GM12891 (cell line): ENCODE results near the gene MYBPC2. TPM values are rescaled to one million over a fixed set of nuclear protein-coding genes. Genes with fewer than 3 reads are reported as not detected.
"Not testable (repeated sequence)": the region's sequence is repeated elsewhere in the genome, so short reads cannot be mapped to it uniquely, and the experiment has no call there.

ENCODE experiments used
- DNase-seq: peaks from one replicate; pipeline ENCODE4 v3.0.0; 2011; ENCODE audit warnings: low spot score; ENCODE audit not compliant: insufficient read length
- FAIRE-seq: peaks from 2 replicates; lab custom pipeline; 2011; peaks lifted over from hg19 to GRCh38; lab: Jason Lieb, UNC
- PAX5 ChIP-seq: IDR thresholded peaks from 2 replicates; pipeline ENCODE4 v1.6.1; 2011; ENCODE audit warnings: low read length, moderate library complexity, mild to moderate bottlenecking; ENCODE audit not compliant: insufficient read depth, severe bottlenecking
- POLR2A ChIP-seq: IDR thresholded peaks from 2 replicates; pipeline ENCODE4 v1.6.1; 2011; ENCODE audit warnings: low read depth, low read length, control low read depth
- POLR2AphosphoS5 ChIP-seq: IDR thresholded peaks from 2 replicates; pipeline ENCODE4 v1.6.1; 2011; ENCODE audit warnings: low read depth, low read length, control low read depth
- POU2F2 ChIP-seq: IDR thresholded peaks from 2 replicates; pipeline ENCODE4 v1.6.1; 2011; ENCODE audit warnings: low read depth, mild to moderate bottlenecking, control low read depth, low read length, moderate library complexity
- SPI1 ChIP-seq: IDR thresholded peaks from 2 replicates; pipeline ENCODE4 v1.6.1; 2011; ENCODE audit warnings: low read depth, low read length, control low read depth
- TAF1 ChIP-seq: IDR thresholded peaks from 2 replicates; pipeline ENCODE4 v1.6.1; 2011; ENCODE audit warnings: low read depth, low read length, control low read depth
- polyA plus RNA-seq: library from polyadenylated mRNA; unstranded; fragments of >200 nt; gene quantifications from one replicate; pipeline ENCODE4 v1.2.1, GENCODE V29; 2012; ENCODE audit warnings: low read depth, missing spikeins, inconsistent platforms; ENCODE audit not compliant: missing spikeins

The MYBPC2 gene
- polyA plus RNA-seq, result 2.1 TPM

GRCh38 chr19:50432221-50433028, at the start of gene MYBPC2:
MYBPC2 (plus strand) TSS chr19:50432892; CDS start chr19:50432954, 62 bp downstream.
- no peak for DNase-seq
- FAIRE-seq, result no peak

GRCh38 chr19:50383001-50383851, 49.5 kb upstream of the MYBPC2 start:
- TF ChIP-seq SPI1, result peak; percentile 34; the same call in 1 of the 2 replicates
- no peak for TF ChIP-seq TAF1

More at GRCh38 chr19:50432221-50433028, at the start of gene MYBPC2:
- TF ChIP-seq TAF1 (no peak), SPI1 (no peak), POLR2AphosphoS5 (no peak), POLR2A (no peak), POU2F2 (no peak), PAX5 (no peak)

GRCh38 chr19:50383852-50384684, 48.6 kb upstream of the MYBPC2 start, which contains the start of gene POLD1:
POLD1 (plus strand) TSS chr19:50384347; CDS start chr19:50398852, 14,505 bp downstream.
- FAIRE-seq, result peak; percentile 96
- peak; percentile 5 for TF ChIP-seq PAX5
- TF ChIP-seq POLR2AphosphoS5, result peak; percentile 74; the same call in 1 of the 2 replicates
- TF ChIP-seq POLR2A, result peak; percentile 42; the same call in 1 of the 2 replicates
- no peak; the same call in 1 of the 2 replicates for TF ChIP-seq TAF1
- DNase-seq, result peak; percentile 99

More at GRCh38 chr19:50383001-50383851, 49.5 kb upstream of the MYBPC2 start:
- DNase-seq (no peak), FAIRE-seq (no peak)

GRCh38 chr19:50384685-50385535, 47.8 kb upstream of the MYBPC2 start:
- DNase-seq (no peak), FAIRE-seq (peak; percentile 56)
- TF ChIP-seq POLR2A (no peak; the same call in 1 of the 2 replicates), PAX5 (no peak), TAF1 (no peak), POU2F2 (no peak), POLR2AphosphoS5 (no peak), SPI1 (no peak)

GRCh38 chr19:50387176-50387867, 45.4 kb upstream of the MYBPC2 start:
- DNase-seq (no peak), FAIRE-seq (no peak)
- no peak for TF ChIP-seq TAF1

GRCh38 chr19:50387868-50388245, 44.8 kb upstream of the MYBPC2 start:
- FAIRE-seq, result no peak
- no peak for DNase-seq
- no peak for TF ChIP-seq TAF1

GRCh38 chr19:50390295-50390694, 42.4 kb upstream of the MYBPC2 start:
- FAIRE-seq, result not testable (repeated sequence)

GRCh38 chr19:50390952-50391351, 41.7 kb upstream of the MYBPC2 start:
- not testable (repeated sequence) for FAIRE-seq

More at GRCh38 chr19:50390295-50390694, 42.4 kb upstream of the MYBPC2 start:
- DNase-seq, result not testable (repeated sequence)

GRCh38 chr19:50392759-50393158, 39.9 kb upstream of the MYBPC2 start:
- TF ChIP-seq POLR2A, result no peak
- TF ChIP-seq POLR2AphosphoS5, result no peak
- TF ChIP-seq SPI1, result no peak
- TF ChIP-seq PAX5, result no peak
- no peak for TF ChIP-seq TAF1
- no peak for TF ChIP-seq POU2F2
- DNase-seq (no peak), FAIRE-seq (no peak)

More at GRCh38 chr19:50390952-50391351, 41.7 kb upstream of the MYBPC2 start:
- not testable (repeated sequence) for DNase-seq
